ENCODE data around the gene MYRF. TPM values are rescaled to one million over a fixed set of nuclear protein-coding genes. Genes with fewer than 3 reads are reported as not detected.

MYRF gene
- total RNA-seq, 1 experiment from 2014 or later, result 15.3 TPM

DNA sequence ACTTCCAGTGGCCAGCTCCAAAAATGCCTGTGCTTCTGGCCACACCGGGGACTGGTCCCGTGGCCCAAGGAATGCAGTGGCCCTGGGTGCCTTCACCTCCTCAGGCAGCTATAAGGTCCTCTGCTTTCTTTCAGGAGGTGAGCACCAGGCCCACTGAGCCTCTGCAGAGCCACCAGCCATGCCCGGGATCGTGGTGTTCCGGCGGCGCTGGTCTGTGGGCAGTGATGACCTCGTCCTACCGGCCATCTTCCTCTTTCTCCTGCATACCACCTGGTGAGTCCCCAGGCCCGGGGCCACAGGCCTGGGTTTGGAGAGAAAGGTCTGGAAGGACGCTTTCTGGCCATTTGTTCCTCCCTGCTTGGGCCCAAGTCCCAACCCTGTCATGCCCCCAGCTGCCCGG is 32.5 kb upstream of the MYRF start:
- Histone ChIP-seq H3K27me3 (ENCODE audit: insufficient read depth, low read depth) (no peaks in the 10 kb centered on the region), H3K4me2 (no peak overlapping the region), H3K4me1 (replicated peaks; ENCODE audit: insufficient read depth) (no peaks in the 10 kb centered on the region), H3K79me2 (ENCODE audit: low read depth) (no peaks in the 10 kb centered on the region), H3K9me2 (ENCODE audit: insufficient read depth) (no peaks in the 10 kb centered on the region), H4K20me1 (ENCODE audit: insufficient read depth) (0 out of 2 replicates have a peak, but pooled peaks cover 6% of the 10 kb centered on the region), H3K4me3 (no peak overlapping the region), H3K36me3 (ENCODE audit: low read depth) (no peaks in the 10 kb centered on the region), H3K27ac (no peak overlapping the region), H3F3A (ENCODE audit: insufficient read depth, low read depth) (no peaks in the 10 kb centered on the region; the same call in 1 of the 2 replicates), H2AFZ (no peak overlapping the region), H3K9me3 (ENCODE audit: insufficient read depth, low read depth) (no peaks in the 10 kb centered on the region)
- ChIA-PET CTCF (interaction anchor here (0.6 to 1.6 kb wide), 2 partner anchors 12 to 232 kb away, joined by 3 to 19 read pairs; no protein-coding TSS in a partner anchor), POLR2A (ENCODE audit: unreplicated experiment) (no interaction called here)
- intact Hi-C loops (cut with micrococcal nuclease; ENCODE audit: unreplicated experiment), result no loop called here
- TF ChIP-seq, protein P1, sequence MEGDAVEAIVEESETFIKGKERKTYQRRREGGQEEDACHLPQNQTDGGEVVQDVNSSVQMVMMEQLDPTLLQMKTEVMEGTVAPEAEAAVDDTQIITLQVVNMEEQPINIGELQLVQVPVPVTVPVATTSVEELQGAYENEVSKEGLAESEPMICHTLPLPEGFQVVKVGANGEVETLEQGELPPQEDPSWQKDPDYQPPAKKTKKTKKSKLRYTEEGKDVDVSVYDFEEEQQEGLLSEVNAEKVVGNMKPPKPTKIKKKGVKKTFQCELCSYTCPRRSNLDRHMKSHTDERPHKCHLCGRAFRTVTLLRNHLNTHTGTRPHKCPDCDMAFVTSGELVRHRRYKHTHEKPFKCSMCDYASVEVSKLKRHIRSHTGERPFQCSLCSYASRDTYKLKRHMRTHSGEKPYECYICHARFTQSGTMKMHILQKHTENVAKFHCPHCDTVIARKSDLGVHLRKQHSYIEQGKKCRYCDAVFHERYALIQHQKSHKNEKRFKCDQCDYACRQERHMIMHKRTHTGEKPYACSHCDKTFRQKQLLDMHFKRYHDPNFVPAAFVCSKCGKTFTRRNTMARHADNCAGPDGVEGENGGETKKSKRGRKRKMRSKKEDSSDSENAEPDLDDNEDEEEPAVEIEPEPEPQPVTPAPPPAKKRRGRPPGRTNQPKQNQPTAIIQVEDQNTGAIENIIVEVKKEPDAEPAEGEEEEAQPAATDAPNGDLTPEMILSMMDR (conservative IDR thresholded peaks at IDR 0.05), result no peak
- TF ChIP-seq EZH2 (IDR thresholded peaks at IDR 0.05; ENCODE audit: low read depth), result no peak
- no peak for DNase-seq
- no TSS peak for BruUV-seq (replicated peaks)

DNA sequence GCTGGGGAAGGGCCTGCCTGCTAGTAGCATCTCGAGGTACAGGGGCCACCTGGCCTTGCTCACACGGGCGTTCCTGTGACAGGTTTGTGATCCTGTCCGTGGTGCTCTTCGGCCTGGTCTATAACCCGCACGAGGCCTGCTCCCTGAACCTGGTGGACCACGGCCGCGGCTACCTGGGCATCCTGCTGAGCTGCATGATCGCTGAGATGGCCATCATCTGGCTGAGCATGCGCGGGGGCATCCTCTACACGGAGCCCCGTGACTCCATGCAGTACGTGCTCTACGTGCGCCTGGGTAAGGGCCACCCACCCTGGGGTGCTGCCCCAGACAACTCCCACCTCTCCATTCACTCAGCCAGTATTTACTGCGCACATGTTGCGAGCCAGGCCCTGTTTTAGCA is 31.8 kb upstream of the MYRF start:
- DNase-seq, result no peak
- Histone ChIP-seq H3K4me2 (no peak overlapping the region), H3K27me3 (ENCODE audit: insufficient read depth, low read depth) (no peaks in the 10 kb centered on the region), H3K79me2 (ENCODE audit: low read depth) (no peaks in the 10 kb centered on the region), H3F3A (ENCODE audit: insufficient read depth, low read depth) (no peaks in the 10 kb centered on the region; the same call in 1 of the 2 replicates), H3K27ac (no peak overlapping the region), H2AFZ (no peak overlapping the region), H3K36me3 (ENCODE audit: low read depth) (no peaks in the 10 kb centered on the region), H4K20me1 (ENCODE audit: insufficient read depth) (0 out of 2 replicates have a peak, but pooled peaks cover 6% of the 10 kb centered on the region), H3K9me2 (ENCODE audit: insufficient read depth) (no peaks in the 10 kb centered on the region), H3K4me1 (replicated peaks; ENCODE audit: insufficient read depth) (no peaks in the 10 kb centered on the region), H3K4me3 (no peak overlapping the region), H3K9me3 (ENCODE audit: insufficient read depth, low read depth) (no peaks in the 10 kb centered on the region)
- intact Hi-C loops (cut with micrococcal nuclease; ENCODE audit: unreplicated experiment), result no loop called here
- BruUV-seq (replicated peaks), result no TSS peak
- POLR2A ChIA-PET (ENCODE audit: unreplicated experiment), result interaction anchor here (0.7 kb wide), 1 partner anchor 21 kb away, joined by 17 read pairs; no protein-coding TSS in a partner anchor
- CTCF ChIA-PET, result interaction anchor here (0.6 to 1.6 kb wide), 2 partner anchors 13 to 233 kb away, joined by 3 to 19 read pairs; no protein-coding TSS in a partner anchor
- no peak for TF ChIP-seq EZH2 (IDR thresholded peaks at IDR 0.05; ENCODE audit: low read depth)
- TF ChIP-seq, protein P1 (conservative IDR thresholded peaks at IDR 0.05), result no peak

DNA sequence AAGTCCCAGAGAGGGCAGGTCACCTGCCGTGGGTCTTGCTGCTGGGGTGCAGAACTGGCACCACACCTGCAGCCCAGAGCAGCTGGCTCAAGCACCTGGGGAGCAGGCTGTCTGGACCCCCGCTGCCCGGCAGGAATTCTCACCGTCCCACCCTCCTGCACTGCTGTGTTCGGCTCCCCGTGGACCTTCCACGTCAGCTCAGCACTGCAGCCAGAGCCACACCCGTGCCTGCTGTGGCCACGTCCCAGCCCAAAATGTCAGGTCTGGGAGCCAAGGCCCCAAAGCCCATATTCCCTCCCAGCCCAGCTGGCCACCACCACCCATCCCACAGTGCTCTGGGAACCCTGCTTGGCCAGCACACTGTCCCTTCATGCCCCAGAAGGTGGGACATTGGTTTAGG is 28.0 kb upstream of the MYRF start:
- Histone ChIP-seq H3K79me2 (ENCODE audit: low read depth) (no peaks in the 10 kb centered on the region), H4K20me1 (ENCODE audit: insufficient read depth) (no peaks in the 10 kb centered on the region), H3K4me3 (no peak overlapping the region), H2AFZ (no peak overlapping the region), H3K4me1 (replicated peaks; ENCODE audit: insufficient read depth) (peaks cover 26% of the 10 kb centered on the region), H3K9me2 (ENCODE audit: insufficient read depth) (no peaks in the 10 kb centered on the region), H3K36me3 (ENCODE audit: low read depth) (no peaks in the 10 kb centered on the region), H3K27ac (no peak overlapping the region), H3K9me3 (ENCODE audit: insufficient read depth, low read depth) (no peaks in the 10 kb centered on the region), H3K4me2 (no peak overlapping the region), H3F3A (ENCODE audit: insufficient read depth, low read depth) (peaks cover 9% of the 10 kb centered on the region; the same call in 1 of the 2 replicates), H3K27me3 (ENCODE audit: insufficient read depth, low read depth) (no peaks in the 10 kb centered on the region)
- no peak for TF ChIP-seq EZH2 (IDR thresholded peaks at IDR 0.05; ENCODE audit: low read depth)
- TF ChIP-seq, protein P1 (conservative IDR thresholded peaks at IDR 0.05), result no peak
- DNase-seq, result no peak
- BruUV-seq (replicated peaks), result no TSS peak
- intact Hi-C loops (cut with micrococcal nuclease; ENCODE audit: unreplicated experiment), result no loop called here
- ChIA-PET CTCF (no interaction called here), POLR2A (ENCODE audit: unreplicated experiment) (interaction anchor here (0.7 kb wide), 1 partner anchor 20 kb away, joined by 5 read pairs; no protein-coding TSS in a partner anchor)

Data from PC-9 (cell line).